Anterior cingulate cortex (tissue), 58 donors: ENCODE measurements around the gene CLMN.
"Not testable (repeated sequence)": the region's sequence is repeated elsewhere in the genome, so short reads cannot be mapped to it uniquely, and the experiment has no call there.

Source experiments
- DNase-seq, 58 donors: peaks; one replicate each; lab custom pipeline; 2025; lab: John Stamatoyannopoulos, UW

Gene CLMN

GRCh38 chr14:95290021-95290420 lies 29.7 kb downstream of the CLMN start:
- no peak for DNase-seq

GRCh38 chr14:95289323-95290010 lies 30.2 kb downstream of the CLMN start:
- DNase-seq = no peak

- DNase-seq = no peak
Observed at GRCh38 chr14:95288672-95289322, 30.9 kb downstream of the CLMN start.

- no peak for DNase-seq
Observed at GRCh38 chr14:95287176-95287754, 32.4 kb downstream of the CLMN start.

GRCh38 chr14:95286645-95287044 lies 33.1 kb downstream of the CLMN start:
- DNase-seq = no peak

GRCh38 chr14:95285566-95285965 lies 34.1 kb downstream of the CLMN start:
- DNase-seq = no peak

- DNase-seq = not testable (repeated sequence)
Observed at GRCh38 chr14:95283802-95284201, 35.9 kb downstream of the CLMN start.

- DNase-seq = not testable (repeated sequence)
Observed at GRCh38 chr14:95282986-95283380, 36.7 kb downstream of the CLMN start.

- DNase-seq = no peak
Observed at GRCh38 chr14:95282354-95282985, 37.2 kb downstream of the CLMN start.

GRCh38 chr14:95281560-95282176 lies 38.0 kb downstream of the CLMN start:
- DNase-seq = no peak

- DNase-seq = no peak
Observed at GRCh38 chr14:95275494-95275893, 44.2 kb downstream of the CLMN start.

- DNase-seq = no peak
Observed at GRCh38 chr14:95274874-95275273, 44.8 kb downstream of the CLMN start.

- DNase-seq = no peak
Observed at GRCh38 chr14:95274279-95274678, 45.4 kb downstream of the CLMN start.

GRCh38 chr14:95273001-95273978 lies 46.4 kb downstream of the CLMN start:
- DNase-seq = no peak

- DNase-seq = no peak
Observed at GRCh38 chr14:95272057-95272456, 47.7 kb downstream of the CLMN start.

- no peak for DNase-seq
Observed at GRCh38 chr14:95270203-95270602, 49.5 kb downstream of the CLMN start.

- DNase-seq = no peak
Observed at GRCh38 chr14:95269493-95269892, 50.2 kb downstream of the CLMN start.

- no peak for DNase-seq
Observed at GRCh38 chr14:95268350-95268749, 51.4 kb downstream of the CLMN start.

GRCh38 chr14:95267306-95267705 lies 52.4 kb downstream of the CLMN start:
- DNase-seq = no peak
